ENCODE data around the gene PHC2. TPM values are rescaled to one million over a fixed set of nuclear protein-coding genes. Genes with fewer than 3 reads are reported as not detected.
A peak's percentile ranks its signal among the peaks of the same experiment; 100 is the strongest.

Gene PHC2
- total RNA-seq, 1 donor from 2014 or later, result 105 TPM

GRCh38 chr1:33380811-33381210 lies 50.1 kb downstream of the PHC2 start:
- Histone ChIP-seq H3K4me3 (no peak overlapping the region), H3K27me3 (ENCODE audit: low read depth) (no peaks in the 10 kb centered on the region), H3K4me1 (peaks cover 18% of the 10 kb centered on the region), H3K27ac (no peak overlapping the region), H3K9me3 (no peaks in the 10 kb centered on the region), H3K36me3 (no peaks in the 10 kb centered on the region)
- ATAC-seq (no peak), DNase-seq (no peak)
- intact Hi-C loops (cut with DNase I), result no loop called here
- TF ChIP-seq CTCF (IDR thresholded peaks at IDR 0.05), result no peak

GRCh38 chr1:33379631-33380354 lies 51.1 kb downstream of the PHC2 start:
- no peaks in the 10 kb centered on the region for H3K27me3 ChIP-seq (ENCODE audit: low read depth)
- H3K4me3 ChIP-seq, result no peak overlapping the region
- peaks cover 18% of the 10 kb centered on the region for H3K4me1 ChIP-seq
- peak overlapping the region; percentile 10 for H3K27ac ChIP-seq
- no peak for TF ChIP-seq CTCF (IDR thresholded peaks at IDR 0.05)
- no peaks in the 10 kb centered on the region for H3K9me3 ChIP-seq
- H3K36me3 ChIP-seq, result no peaks in the 10 kb centered on the region
- ATAC-seq (peak; percentile 61 to 75), DNase-seq (no peak)
- intact Hi-C loops (cut with DNase I), result no loop called here

GRCh38 chr1:33378976-33379375 lies 51.9 kb downstream of the PHC2 start:
- DNase-seq (no peak), ATAC-seq (peak; percentile 39 to 53)
- TF ChIP-seq CTCF (IDR thresholded peaks at IDR 0.05), result no peak
- H3K27ac ChIP-seq, result no peak overlapping the region
- no peaks in the 10 kb centered on the region for H3K9me3 ChIP-seq
- intact Hi-C loops (cut with DNase I), result no loop called here
- no peak overlapping the region for H3K4me3 ChIP-seq
- peaks cover 18% of the 10 kb centered on the region for H3K4me1 ChIP-seq
- H3K36me3 ChIP-seq, result no peaks in the 10 kb centered on the region
- H3K27me3 ChIP-seq (ENCODE audit: low read depth), result no peaks in the 10 kb centered on the region

- Histone ChIP-seq H3K27me3 (ENCODE audit: low read depth) (no peaks in the 10 kb centered on the region), H3K27ac (no peak overlapping the region), H3K9me3 (no peaks in the 10 kb centered on the region), H3K4me3 (no peak overlapping the region), H3K4me1 (peaks cover 18% of the 10 kb centered on the region), H3K36me3 (no peaks in the 10 kb centered on the region)
- no peak for DNase-seq
- intact Hi-C loops (cut with DNase I), result no loop called here
- no peak for ATAC-seq
- no peak for TF ChIP-seq CTCF (IDR thresholded peaks at IDR 0.05)
These were observed 52.4 kb downstream of the PHC2 start for GRCh38 chr1:33378524-33378923.

GRCh38 chr1:33377756-33378155 lies 53.1 kb downstream of the PHC2 start:
- intact Hi-C loops (cut with DNase I), result no loop called here
- no peak for ATAC-seq
- Histone ChIP-seq H3K4me1 (peaks cover 18% of the 10 kb centered on the region), H3K9me3 (no peaks in the 10 kb centered on the region), H3K36me3 (no peaks in the 10 kb centered on the region), H3K27me3 (ENCODE audit: low read depth) (no peaks in the 10 kb centered on the region), H3K27ac (no peak overlapping the region), H3K4me3 (no peak overlapping the region)
- TF ChIP-seq CTCF (IDR thresholded peaks at IDR 0.05), result no peak
- DNase-seq, result no peak
